ENCODE results near the gene QPCTL. TPM values are rescaled to one million over a fixed set of nuclear protein-coding genes. Genes with fewer than 3 reads are reported as not detected.
"Not testable (repeated sequence)": the region's sequence is repeated elsewhere in the genome, so short reads cannot be mapped to it uniquely, and the experiment has no call there.

Gene QPCTL
- total RNA-seq, 1 donor from 2014 or later, result 9.1 TPM

DNA sequence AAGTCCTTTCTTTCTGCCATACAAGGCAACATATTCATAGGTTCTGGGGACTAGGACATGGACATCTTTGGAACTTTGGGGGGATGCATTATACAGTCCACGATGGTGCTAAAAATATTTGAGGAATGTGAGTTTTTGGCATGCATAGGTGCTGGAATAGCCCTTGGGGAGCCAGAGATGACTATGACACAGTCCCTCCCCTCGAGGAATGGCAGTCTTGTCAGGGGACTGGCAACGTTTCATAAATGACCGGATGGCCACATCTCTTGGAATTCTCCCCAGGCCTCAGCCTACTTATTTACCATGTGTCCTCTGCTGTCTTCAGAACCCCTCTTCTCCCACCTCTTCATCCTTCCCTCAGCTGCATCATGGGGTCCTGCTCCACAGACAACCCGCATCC lies 54.4 kb downstream of the QPCTL start:
- H3K27ac Mint-ChIP-seq, result no peak overlapping the region
- no peaks in the 10 kb centered on the region for H3K36me3 Mint-ChIP-seq
- H3K9me3 Mint-ChIP-seq, result no peaks in the 10 kb centered on the region
- no peak overlapping the region for H3K4me3 Mint-ChIP-seq
- TF ChIP-seq, protein P1, sequence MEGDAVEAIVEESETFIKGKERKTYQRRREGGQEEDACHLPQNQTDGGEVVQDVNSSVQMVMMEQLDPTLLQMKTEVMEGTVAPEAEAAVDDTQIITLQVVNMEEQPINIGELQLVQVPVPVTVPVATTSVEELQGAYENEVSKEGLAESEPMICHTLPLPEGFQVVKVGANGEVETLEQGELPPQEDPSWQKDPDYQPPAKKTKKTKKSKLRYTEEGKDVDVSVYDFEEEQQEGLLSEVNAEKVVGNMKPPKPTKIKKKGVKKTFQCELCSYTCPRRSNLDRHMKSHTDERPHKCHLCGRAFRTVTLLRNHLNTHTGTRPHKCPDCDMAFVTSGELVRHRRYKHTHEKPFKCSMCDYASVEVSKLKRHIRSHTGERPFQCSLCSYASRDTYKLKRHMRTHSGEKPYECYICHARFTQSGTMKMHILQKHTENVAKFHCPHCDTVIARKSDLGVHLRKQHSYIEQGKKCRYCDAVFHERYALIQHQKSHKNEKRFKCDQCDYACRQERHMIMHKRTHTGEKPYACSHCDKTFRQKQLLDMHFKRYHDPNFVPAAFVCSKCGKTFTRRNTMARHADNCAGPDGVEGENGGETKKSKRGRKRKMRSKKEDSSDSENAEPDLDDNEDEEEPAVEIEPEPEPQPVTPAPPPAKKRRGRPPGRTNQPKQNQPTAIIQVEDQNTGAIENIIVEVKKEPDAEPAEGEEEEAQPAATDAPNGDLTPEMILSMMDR (IDR thresholded peaks at IDR 0.05; ENCODE audit: unreplicated experiment), result no peak
- no peak for DNase-seq (ENCODE audit: low spot score in 2 of 2, unreplicated experiment in 2 of 2)
- H3K4me1 Mint-ChIP-seq, result no peaks in the 10 kb centered on the region
- H3K27me3 Mint-ChIP-seq (ENCODE audit: low read depth), result peaks cover 2% of the 10 kb centered on the region

DNA sequence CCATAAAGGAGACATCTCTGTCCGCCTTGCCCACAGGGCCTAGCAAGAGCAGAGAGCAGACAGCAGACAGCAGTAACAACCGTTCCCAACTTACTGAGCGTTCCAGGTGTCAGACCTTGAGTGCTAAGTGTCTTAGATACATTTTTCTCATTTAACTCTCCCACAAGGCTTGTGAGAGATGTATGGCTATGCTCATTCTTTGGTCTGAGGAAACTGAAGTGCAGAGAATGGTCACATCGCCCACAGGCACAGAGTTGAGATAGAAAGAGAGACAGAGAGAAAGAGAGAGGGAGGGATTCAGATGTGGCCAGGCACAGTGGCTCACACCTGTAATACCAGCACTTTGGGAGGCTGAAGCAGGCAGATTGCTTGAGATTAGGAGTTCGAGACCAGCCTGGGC lies 55.0 kb downstream of the QPCTL start:
- Mint-ChIP-seq H3K27me3 (ENCODE audit: low read depth) (peaks cover 2% of the 10 kb centered on the region), H3K4me1 (no peaks in the 10 kb centered on the region), H3K36me3 (no peaks in the 10 kb centered on the region), H3K4me3 (no peak overlapping the region), H3K9me3 (no peaks in the 10 kb centered on the region), H3K27ac (no peak overlapping the region)
- TF ChIP-seq, protein P1 (IDR thresholded peaks at IDR 0.05; ENCODE audit: unreplicated experiment), result no peak
- DNase-seq (ENCODE audit: low spot score in 2 of 2, unreplicated experiment in 2 of 2), result no peak

DNA sequence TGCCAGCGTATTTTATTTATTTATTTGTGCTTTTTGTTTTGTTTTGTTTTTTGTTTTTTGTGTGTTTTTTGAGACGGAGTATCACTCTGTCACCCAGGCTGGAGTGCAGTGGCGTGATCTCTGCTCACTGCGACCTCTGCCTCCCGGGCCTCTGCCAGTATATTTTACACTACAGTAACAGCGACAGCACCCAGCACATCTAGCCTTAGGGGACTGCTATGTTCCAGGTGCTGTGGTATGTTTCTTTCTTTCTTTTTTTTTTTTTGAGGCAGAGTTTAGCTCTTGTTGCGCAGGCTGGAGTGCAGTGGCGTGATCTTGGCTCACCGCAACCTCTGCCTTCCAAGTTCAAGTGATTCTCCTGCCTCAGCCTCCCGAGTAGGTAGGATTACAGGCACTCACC lies 59.0 kb downstream of the QPCTL start:
- H3K27me3 Mint-ChIP-seq (ENCODE audit: low read depth); H3K9me3 Mint-ChIP-seq; H3K36me3 Mint-ChIP-seq; DNase-seq (ENCODE audit: low spot score in 2 of 2, unreplicated experiment in 2 of 2); H3K4me1 Mint-ChIP-seq; H3K4me3 Mint-ChIP-seq; H3K27ac Mint-ChIP-seq: not testable (repeated sequence)

DNA sequence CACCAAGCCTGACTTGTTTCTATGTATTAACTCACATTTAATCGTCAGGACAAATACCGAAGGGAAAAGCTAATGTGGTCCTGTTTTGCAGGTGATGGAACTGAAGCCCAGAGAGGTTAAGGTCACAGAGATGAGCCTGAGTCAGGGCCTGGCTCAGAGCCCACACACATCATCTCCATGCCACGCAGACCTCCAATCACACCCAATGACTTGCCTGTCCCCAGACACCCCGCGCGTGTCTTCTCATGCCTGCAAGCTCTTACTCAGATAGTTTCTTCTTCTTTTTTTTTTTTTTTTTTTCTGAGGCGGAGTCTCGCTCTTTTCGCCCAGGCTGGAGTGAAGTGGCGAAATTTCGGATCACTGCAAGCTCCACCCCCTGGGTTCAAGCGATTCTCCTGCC lies 60.2 kb downstream of the QPCTL start:
- DNase-seq (ENCODE audit: low spot score in 2 of 2, unreplicated experiment in 2 of 2), result no peak
- no peaks in the 10 kb centered on the region for H3K9me3 Mint-ChIP-seq
- H3K36me3 Mint-ChIP-seq, result no peaks in the 10 kb centered on the region
- H3K4me3 Mint-ChIP-seq, result no peak overlapping the region
- H3K27ac Mint-ChIP-seq, result no peak overlapping the region
- no peaks in the 10 kb centered on the region for H3K27me3 Mint-ChIP-seq (ENCODE audit: low read depth)
- H3K4me1 Mint-ChIP-seq, result no peaks in the 10 kb centered on the region
- TF ChIP-seq, protein P1 (IDR thresholded peaks at IDR 0.05; ENCODE audit: unreplicated experiment), result no peak

DNA sequence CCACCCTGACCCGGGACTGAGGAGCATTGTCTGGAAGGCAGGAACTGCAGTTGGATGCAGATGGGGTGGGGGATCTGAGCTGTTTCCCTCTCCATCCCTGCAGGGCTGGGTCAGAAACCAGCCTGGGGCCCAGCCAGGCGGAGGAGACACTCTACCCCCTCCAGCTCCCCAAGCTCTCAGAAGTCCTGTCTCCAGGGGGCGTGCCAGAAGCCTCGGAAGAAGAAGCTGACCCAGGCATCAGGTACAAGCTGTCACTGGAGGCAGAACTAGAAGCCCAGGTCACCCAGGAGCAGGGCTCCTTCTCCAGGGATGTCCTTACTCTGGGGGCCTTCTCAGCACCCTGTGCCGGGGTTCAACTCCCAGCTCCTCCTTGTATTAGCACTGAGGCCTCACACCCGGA lies 61.1 kb downstream of the QPCTL start:
- TF ChIP-seq, protein P1 (IDR thresholded peaks at IDR 0.05; ENCODE audit: unreplicated experiment), result no peak
- no peak overlapping the region for H3K27ac Mint-ChIP-seq
- no peak overlapping the region for H3K4me3 Mint-ChIP-seq
- no peaks in the 10 kb centered on the region for H3K27me3 Mint-ChIP-seq (ENCODE audit: low read depth)
- H3K9me3 Mint-ChIP-seq, result no peaks in the 10 kb centered on the region
- H3K36me3 Mint-ChIP-seq, result no peaks in the 10 kb centered on the region
- DNase-seq (ENCODE audit: low spot score in 2 of 2, unreplicated experiment in 2 of 2), result no peak
- no peaks in the 10 kb centered on the region for H3K4me1 Mint-ChIP-seq

Small RNAs within 50 kb of the gene (microRNA-seq; reads per million reads assigned to microRNA genes)
- gene MIR642A (not detected), gene MIR642B (not detected)

Other genes starting within 250 kb of the QPCTL start
- gene FOSB, start 224.7 kb upstream of the QPCTL start, total RNA-seq, result 272 to 287 TPM (median 278 TPM) in 3 replicates
- gene RTN2, start 195.6 kb upstream of the QPCTL start, total RNA-seq, result 15.2 to 18.1 TPM (median 16.7 TPM) in 3 replicates
- 0.38 to 0.60 TPM (median 0.59 TPM) in 3 replicates for gene PPM1N, start 194.2 kb upstream of the QPCTL start, total RNA-seq
- 49.3 to 54.8 TPM (median 53.8 TPM) in 3 replicates for gene VASP, start 185.2 kb upstream of the QPCTL start, total RNA-seq
- gene OPA3, start 107.9 kb upstream of the QPCTL start, total RNA-seq, result 11.6 to 13.3 TPM (median 11.8 TPM) in 3 replicates
- gene GPR4, start 90.5 kb upstream of the QPCTL start, total RNA-seq, result 0.09 TPM in 1 of 3 replicates, not detected in the others
- gene EML2, start 53.3 kb upstream of the QPCTL start, total RNA-seq, result 33.8 to 36.9 TPM (median 34.2 TPM) in 3 replicates
- 3.6 to 5.1 TPM (median 4.1 TPM) in 3 replicates for gene GIPR, start 24.4 kb upstream of the QPCTL start, total RNA-seq
- gene SNRPD2, start 713 bp upstream of the QPCTL start, total RNA-seq, result 440 to 462 TPM (median 461 TPM) in 3 replicates
- gene FBXO46, start 38.2 kb downstream of the QPCTL start, total RNA-seq, result 30.6 to 37.3 TPM (median 36.6 TPM) in 3 replicates
- not detected in 3 replicates for gene MEIOSIN, start 40.8 kb downstream of the QPCTL start, total RNA-seq
- gene SIX5, start 76.6 kb downstream of the QPCTL start, total RNA-seq, result 44.3 to 50.3 TPM (median 47.3 TPM) in 3 replicates
- 126 to 130 TPM (median 127 TPM) in 3 replicates for gene DMPK, start 89.8 kb downstream of the QPCTL start, total RNA-seq
- gene DMWD, start 100.2 kb downstream of the QPCTL start, total RNA-seq, result 109 to 120 TPM (median 116 TPM) in 3 replicates
- 0.44 to 0.56 TPM (median 0.50 TPM) in 3 replicates for gene RSPH6A, start 122.6 kb downstream of the QPCTL start, total RNA-seq
- 89.3 to 93.4 TPM (median 92.6 TPM) in 3 replicates for gene SYMPK, start 170.5 kb downstream of the QPCTL start, total RNA-seq
- not detected in 3 replicates for gene FOXA3, start 171.7 kb downstream of the QPCTL start, total RNA-seq
- 33.8 to 34.6 TPM (median 34.1 TPM) in 3 replicates for gene IRF2BP1, start 193.5 kb downstream of the QPCTL start, total RNA-seq
- 10.4 to 11.5 TPM (median 10.9 TPM) in 3 replicates for gene MYPOP, start 209.9 kb downstream of the QPCTL start, total RNA-seq
- gene NANOS2, start 222.1 kb downstream of the QPCTL start, total RNA-seq, result not detected in 3 replicates

All from mesothelial cell of epicardium (in vitro differentiated cells).